Liver (tissue), 3 donors: ENCODE data around the gene CIITA.

Source experiments
- SP1 ChIP-seq: IDR thresholded peaks from 2 replicates; pipeline ENCODE4 v1.6.1; 2018; ENCODE audit warnings: antibody characterized with exemption, mild to moderate bottlenecking
- TF ChIP-seq, protein P1 (sequence below): fragments of 150-350 bp; IDR thresholded peaks from 2 replicates; pipeline ENCODE4 v1.5.1; 2017; ENCODE audit warnings: improper control_type of control experiment, low read depth, low read length; ENCODE audit not compliant: missing input control
- donor health status: healthy.
- donor health status: healthy.

DNA sequence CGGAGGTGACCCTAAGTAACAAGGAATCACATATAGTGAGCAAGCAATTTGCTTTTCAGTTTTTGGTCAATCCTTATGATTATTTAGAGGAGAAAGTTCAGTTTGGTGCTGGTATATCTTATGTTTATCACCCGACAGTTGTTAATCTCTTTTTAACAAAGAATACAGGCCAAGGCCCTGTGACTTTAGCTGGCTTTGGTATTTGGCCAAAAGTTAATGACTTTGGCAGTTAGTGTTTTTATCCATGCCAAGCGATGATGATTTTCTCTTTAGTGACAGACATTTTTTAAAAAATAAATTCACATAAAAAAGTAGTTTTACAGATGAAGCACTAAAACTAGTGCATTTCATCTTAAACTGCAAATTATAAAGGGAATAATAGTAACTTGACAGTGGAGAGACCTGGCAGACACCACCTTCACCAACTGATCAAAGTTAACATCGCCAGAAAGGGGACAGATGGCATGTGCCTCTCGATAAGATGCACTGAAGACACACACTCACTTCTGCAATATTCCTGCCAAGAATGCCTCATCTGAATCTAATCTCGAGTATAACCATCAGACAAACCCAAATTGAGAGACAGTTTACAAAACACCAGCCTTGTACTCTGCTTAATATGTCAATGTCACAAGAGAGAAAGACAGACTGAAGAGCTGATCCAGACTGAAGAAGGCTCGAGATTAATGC lies 58.4 kb downstream of the CIITA start:
- TF ChIP-seq, protein P1, sequence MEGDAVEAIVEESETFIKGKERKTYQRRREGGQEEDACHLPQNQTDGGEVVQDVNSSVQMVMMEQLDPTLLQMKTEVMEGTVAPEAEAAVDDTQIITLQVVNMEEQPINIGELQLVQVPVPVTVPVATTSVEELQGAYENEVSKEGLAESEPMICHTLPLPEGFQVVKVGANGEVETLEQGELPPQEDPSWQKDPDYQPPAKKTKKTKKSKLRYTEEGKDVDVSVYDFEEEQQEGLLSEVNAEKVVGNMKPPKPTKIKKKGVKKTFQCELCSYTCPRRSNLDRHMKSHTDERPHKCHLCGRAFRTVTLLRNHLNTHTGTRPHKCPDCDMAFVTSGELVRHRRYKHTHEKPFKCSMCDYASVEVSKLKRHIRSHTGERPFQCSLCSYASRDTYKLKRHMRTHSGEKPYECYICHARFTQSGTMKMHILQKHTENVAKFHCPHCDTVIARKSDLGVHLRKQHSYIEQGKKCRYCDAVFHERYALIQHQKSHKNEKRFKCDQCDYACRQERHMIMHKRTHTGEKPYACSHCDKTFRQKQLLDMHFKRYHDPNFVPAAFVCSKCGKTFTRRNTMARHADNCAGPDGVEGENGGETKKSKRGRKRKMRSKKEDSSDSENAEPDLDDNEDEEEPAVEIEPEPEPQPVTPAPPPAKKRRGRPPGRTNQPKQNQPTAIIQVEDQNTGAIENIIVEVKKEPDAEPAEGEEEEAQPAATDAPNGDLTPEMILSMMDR, result no peak
- no peak for TF ChIP-seq SP1
